ENCODE results near the gene UMAD1. TPM values are rescaled to one million over a fixed set of nuclear protein-coding genes. Genes with fewer than 3 reads are reported as not detected.

The UMAD1 gene
- total RNA-seq, 1 donor, result 8.2 TPM

GRCh38 chr7:7769710-7770627, 129.4 kb downstream of the UMAD1 start:
- Histone ChIP-seq H3K9me3 (ENCODE audit: low read depth, low read length) (no peaks in the 10 kb centered on the region), H3K27me3 (ENCODE audit: insufficient read depth, low read length) (no peaks in the 10 kb centered on the region), H3K4me3 (ENCODE audit: low read length) (no peak overlapping the region), H3K4me1 (ENCODE audit: insufficient read depth, low read length) (peaks cover 4% of the 10 kb centered on the region)

DNA sequence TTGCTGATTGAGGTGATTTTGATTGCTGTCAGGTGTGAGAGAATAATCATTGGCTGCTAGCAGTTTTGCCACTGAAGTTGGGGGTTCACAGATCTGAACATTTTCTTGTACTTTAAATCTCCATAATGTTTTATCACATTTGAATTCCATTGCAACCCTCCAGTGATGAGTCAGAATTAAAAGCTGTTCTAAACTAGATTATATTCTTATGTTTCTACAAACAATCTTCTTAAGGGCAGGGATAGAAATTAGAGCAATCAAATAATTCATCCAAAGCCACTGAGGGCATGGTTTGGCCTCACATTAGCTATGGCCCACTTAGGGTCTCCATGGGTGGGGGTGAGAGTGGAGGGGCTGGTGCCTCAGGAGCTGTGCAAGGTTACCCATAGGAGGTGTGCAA, 130.9 kb downstream of the UMAD1 start:
- peaks cover 4% of the 10 kb centered on the region for H3K4me1 ChIP-seq (ENCODE audit: insufficient read depth, low read length)
- no peak overlapping the region for H3K4me3 ChIP-seq (ENCODE audit: low read length)
- H3K27me3 ChIP-seq (ENCODE audit: insufficient read depth, low read length), result no peaks in the 10 kb centered on the region
- H3K9me3 ChIP-seq (ENCODE audit: low read depth, low read length), result no peaks in the 10 kb centered on the region

DNA sequence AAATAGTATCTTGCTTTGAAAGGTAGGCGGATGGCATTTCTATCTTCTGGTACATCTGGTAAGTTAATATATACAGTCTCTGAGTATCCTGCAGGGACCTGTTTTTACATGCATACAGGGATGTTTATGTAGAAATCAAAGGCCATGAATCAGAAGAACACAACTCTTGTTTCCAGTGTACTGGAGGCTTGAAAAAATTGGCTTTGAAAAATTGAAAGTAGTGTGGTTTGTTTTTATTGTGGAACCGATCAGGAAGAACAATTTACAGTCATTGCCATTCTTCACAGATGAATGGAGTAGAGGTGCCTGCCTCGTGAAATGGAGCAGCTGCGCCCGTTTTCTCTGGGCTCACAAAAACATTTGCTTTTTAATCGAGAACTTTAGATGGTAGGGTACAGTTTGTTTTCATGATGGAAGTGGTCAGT, 131.9 kb downstream of the UMAD1 start:
- H3K4me1 ChIP-seq (ENCODE audit: insufficient read depth, low read length), result peaks cover 4% of the 10 kb centered on the region
- H3K9me3 ChIP-seq (ENCODE audit: low read depth, low read length), result no peaks in the 10 kb centered on the region
- H3K4me3 ChIP-seq (ENCODE audit: low read length), result no peak overlapping the region
- H3K27me3 ChIP-seq (ENCODE audit: insufficient read depth, low read length), result no peaks in the 10 kb centered on the region

DNA sequence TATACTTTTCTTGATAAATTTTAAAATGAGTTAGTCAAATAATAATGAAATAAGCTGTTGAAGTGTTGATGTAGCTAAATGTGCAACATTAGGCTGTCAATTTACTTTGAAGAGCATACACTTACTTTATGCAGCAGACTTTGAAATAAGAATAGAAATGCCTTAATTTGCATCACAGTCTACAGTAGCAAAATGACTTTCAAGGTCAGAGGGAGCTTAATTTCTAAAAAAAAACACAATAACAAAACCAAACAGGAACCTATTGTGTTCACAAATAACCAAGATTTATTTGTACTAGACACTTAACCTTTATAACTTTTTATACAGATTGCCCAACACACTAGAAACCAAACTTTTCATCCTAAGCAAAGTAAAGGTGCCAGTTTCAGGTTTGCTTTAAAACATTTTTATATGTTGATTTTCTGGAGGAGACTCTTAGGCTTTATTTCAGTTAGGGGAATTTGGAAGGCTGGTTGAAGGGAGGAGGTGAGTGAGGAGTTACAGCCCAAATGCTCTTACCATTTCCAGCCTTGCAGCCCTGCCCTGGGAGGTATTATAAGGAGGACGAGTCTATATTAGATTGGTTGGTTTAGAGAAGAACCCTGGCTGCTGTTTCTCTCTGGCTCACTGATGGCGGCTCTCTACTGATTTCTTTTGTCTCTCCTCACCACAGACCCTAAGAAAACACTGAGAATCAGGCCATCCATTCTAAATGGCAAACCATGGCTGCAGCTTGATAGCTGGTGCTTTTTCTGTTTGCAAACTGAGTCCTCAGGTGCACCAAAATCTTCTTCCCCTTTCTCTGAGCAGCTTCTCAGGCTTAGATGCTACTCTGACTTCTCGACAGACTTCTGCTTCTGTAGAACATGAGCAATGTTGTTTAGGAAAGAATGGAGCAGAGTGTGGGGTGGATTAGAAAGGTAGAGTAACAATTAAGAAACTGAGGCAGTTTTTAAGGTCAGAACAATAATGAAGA, 133.1 kb downstream of the UMAD1 start:
- Histone ChIP-seq H3K4me1 (ENCODE audit: insufficient read depth, low read length) (peaks cover 4% of the 10 kb centered on the region), H3K27me3 (ENCODE audit: insufficient read depth, low read length) (no peaks in the 10 kb centered on the region), H3K4me3 (ENCODE audit: low read length) (no peak overlapping the region), H3K9me3 (ENCODE audit: low read depth, low read length) (no peaks in the 10 kb centered on the region)

DNA sequence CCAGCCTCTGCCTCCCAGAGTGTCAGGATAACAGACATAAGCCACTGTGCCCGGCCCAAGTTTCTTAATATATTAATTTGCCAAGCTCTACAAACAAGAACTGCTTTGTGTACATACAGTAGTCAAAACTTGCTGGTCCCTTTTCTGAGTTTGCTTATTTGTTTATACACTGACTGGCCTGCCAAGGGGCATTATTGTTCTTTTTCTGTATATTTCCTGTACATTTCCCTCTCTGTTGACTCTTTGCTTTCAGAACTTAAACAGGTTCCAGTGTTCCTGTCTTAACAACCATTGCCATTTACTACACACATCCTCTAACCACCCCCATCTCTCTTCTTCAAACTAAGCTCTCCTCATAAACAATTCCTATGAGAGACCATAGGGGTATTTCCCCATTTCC, 139.3 kb downstream of the UMAD1 start:
- Histone ChIP-seq H3K27me3 (ENCODE audit: insufficient read depth, low read length) (no peaks in the 10 kb centered on the region), H3K9me3 (ENCODE audit: low read depth, low read length) (no peaks in the 10 kb centered on the region), H3K4me1 (ENCODE audit: insufficient read depth, low read length) (no peaks in the 10 kb centered on the region), H3K4me3 (ENCODE audit: low read length) (no peak overlapping the region)

DNA sequence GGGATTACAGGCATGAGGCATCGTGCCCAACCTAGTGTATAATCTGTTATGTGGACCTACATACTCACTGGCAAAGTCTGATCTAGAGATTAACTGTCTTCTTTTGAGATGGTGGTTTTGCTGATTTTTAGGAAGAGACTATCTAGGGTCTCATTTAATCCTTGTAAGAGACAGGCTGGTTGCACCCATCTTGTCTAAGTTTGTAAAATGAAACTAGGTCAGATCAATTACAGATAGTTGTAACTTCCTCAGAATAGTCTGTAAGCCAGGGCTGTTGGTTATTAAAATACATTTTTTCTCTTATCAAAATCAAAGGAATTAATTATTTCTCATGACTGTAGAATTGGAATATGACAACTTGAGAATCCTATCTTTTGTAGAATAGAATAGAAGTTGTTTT, 142.4 kb downstream of the UMAD1 start:
- no peaks in the 10 kb centered on the region for H3K27me3 ChIP-seq (ENCODE audit: insufficient read depth, low read length)
- no peak overlapping the region for H3K4me3 ChIP-seq (ENCODE audit: low read length)
- no peaks in the 10 kb centered on the region for H3K4me1 ChIP-seq (ENCODE audit: insufficient read depth, low read length)
- H3K9me3 ChIP-seq (ENCODE audit: low read depth, low read length), result no peaks in the 10 kb centered on the region

DNA sequence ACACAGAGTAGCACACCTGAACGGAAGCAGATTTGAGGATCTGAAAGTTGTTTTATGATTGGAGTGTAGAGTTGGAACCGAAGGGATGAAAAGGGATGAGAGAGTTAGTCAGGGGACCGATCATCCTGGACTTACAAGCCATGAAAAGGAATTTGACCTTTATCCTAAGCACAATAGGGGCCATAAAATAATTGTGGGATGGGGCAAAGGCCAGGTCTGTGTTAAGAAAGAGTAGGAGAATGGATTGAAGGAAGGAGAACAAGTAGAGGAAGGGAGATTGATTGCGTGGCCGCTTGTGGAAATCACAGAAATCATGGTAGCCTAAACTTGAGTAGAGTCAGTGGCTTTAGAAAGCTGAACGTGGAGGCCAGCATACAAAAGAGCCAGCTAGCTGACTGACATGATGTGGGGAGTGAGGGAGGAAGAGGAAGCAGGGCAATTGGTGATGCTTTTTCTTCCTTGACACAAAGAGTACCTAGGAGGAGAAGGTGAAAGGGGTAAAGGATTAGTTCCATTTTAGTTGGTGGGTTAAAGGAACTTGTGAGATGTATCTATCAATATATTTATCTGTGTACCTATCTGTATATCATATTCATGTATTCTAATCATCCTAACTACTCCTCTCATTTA, 144.9 kb downstream of the UMAD1 start:
- Histone ChIP-seq H3K4me1 (ENCODE audit: insufficient read depth, low read length) (no peaks in the 10 kb centered on the region), H3K4me3 (ENCODE audit: low read length) (no peak overlapping the region), H3K27me3 (ENCODE audit: insufficient read depth, low read length) (no peaks in the 10 kb centered on the region), H3K9me3 (ENCODE audit: low read depth, low read length) (no peaks in the 10 kb centered on the region)

- H3K4me1 ChIP-seq (ENCODE audit: insufficient read depth, low read length), result no peaks in the 10 kb centered on the region
- H3K27me3 ChIP-seq (ENCODE audit: insufficient read depth, low read length), result no peaks in the 10 kb centered on the region
- no peaks in the 10 kb centered on the region for H3K9me3 ChIP-seq (ENCODE audit: low read depth, low read length)
- H3K4me3 ChIP-seq (ENCODE audit: low read length), result no peak overlapping the region
Measured at GRCh38 chr7:7786595-7786994, 146.0 kb downstream of the UMAD1 start.

- Histone ChIP-seq H3K4me3 (ENCODE audit: low read length) (no peak overlapping the region), H3K4me1 (ENCODE audit: insufficient read depth, low read length) (no peaks in the 10 kb centered on the region), H3K27me3 (ENCODE audit: insufficient read depth, low read length) (no peaks in the 10 kb centered on the region), H3K9me3 (ENCODE audit: low read depth, low read length) (no peaks in the 10 kb centered on the region)
Measured at GRCh38 chr7:7789551-7789988, 149.0 kb downstream of the UMAD1 start.

DNA sequence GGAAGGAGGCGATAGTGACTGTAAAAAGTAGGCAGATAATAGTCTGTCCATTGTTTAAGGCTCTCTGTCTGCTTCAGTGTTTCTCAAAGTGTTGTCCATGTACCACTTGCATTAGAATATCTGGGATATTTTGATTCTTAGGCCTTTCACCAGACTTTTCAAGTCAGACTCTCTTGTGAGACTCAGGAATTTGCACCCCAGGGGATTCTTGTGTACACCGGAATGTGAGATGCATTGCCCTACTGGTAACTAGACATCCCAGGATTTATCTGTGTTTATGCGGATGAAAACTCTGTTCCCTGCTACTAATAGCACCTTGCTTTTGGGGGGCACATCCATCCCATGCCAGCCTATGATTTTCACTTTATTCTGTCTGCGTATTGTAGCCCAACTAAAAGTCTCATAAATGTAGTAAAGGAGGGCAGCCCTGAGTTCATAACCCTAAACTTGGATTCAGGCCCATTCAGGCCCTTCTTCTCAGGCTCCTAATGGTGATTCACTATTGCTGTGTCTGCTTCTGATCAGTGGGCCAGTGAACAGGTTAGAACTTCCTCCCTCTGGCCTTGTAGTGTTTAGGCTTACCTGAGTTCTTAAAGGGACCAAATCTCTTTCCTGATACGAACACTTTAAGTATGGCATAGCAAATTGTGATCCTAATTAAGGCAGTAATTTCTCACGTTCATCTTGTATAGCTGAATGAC, 149.6 kb downstream of the UMAD1 start:
- H3K9me3 ChIP-seq (ENCODE audit: low read depth, low read length), result no peaks in the 10 kb centered on the region
- H3K27me3 ChIP-seq (ENCODE audit: insufficient read depth, low read length), result no peaks in the 10 kb centered on the region
- no peaks in the 10 kb centered on the region for H3K4me1 ChIP-seq (ENCODE audit: insufficient read depth, low read length)
- no peak overlapping the region for H3K4me3 ChIP-seq (ENCODE audit: low read length)

DNA sequence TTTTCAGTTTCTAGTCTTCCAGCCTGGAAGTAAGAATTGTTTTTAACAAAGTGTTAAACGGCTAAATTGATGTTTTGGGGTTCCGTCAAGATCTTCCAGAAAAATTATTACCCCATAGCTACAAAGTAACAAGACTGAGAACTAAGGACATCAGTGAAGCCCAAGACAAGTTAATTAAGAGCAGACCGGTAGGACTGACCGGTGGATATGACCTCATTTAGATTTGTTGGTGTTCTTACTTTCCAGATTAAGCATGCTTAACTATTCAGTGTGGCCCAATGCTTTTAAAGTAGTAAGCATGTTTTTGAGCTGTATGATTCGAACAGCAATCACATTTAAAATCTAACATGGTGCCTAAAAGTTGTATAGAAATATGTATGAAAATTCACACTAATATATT, 151.0 kb downstream of the UMAD1 start:
- Histone ChIP-seq H3K27me3 (ENCODE audit: insufficient read depth, low read length) (no peaks in the 10 kb centered on the region), H3K4me1 (ENCODE audit: insufficient read depth, low read length) (no peaks in the 10 kb centered on the region), H3K9me3 (ENCODE audit: low read depth, low read length) (no peaks in the 10 kb centered on the region), H3K4me3 (ENCODE audit: low read length) (no peak overlapping the region)

- Histone ChIP-seq H3K4me3 (ENCODE audit: low read length) (no peak overlapping the region), H3K4me1 (ENCODE audit: insufficient read depth, low read length) (no peaks in the 10 kb centered on the region), H3K27me3 (ENCODE audit: insufficient read depth, low read length) (no peaks in the 10 kb centered on the region), H3K9me3 (ENCODE audit: low read depth, low read length) (no peaks in the 10 kb centered on the region)
Measured at GRCh38 chr7:7792056-7792455, 151.5 kb downstream of the UMAD1 start.

DNA sequence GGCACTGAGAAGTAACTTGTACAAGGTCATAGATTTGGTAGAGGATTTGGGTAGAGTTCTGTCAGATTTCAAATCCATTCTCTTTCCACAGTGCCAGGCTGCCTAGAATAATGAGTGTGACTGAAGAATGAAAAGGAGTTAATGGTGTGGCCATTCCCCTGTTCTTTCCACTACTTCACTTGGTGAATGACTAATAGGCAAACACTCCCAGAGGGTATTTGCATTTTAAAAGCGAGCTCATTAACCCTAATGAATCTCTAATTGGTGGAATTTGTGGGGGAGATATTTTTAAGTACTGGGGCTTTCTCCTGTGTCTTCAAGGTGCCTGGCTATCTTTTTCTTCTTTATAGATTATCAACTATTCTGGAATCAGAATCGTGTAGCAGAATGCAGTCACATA, 152.7 kb downstream of the UMAD1 start:
- no peaks in the 10 kb centered on the region for H3K27me3 ChIP-seq (ENCODE audit: insufficient read depth, low read length)
- no peaks in the 10 kb centered on the region for H3K9me3 ChIP-seq (ENCODE audit: low read depth, low read length)
- no peak overlapping the region for H3K4me3 ChIP-seq (ENCODE audit: low read length)
- H3K4me1 ChIP-seq (ENCODE audit: insufficient read depth, low read length), result no peaks in the 10 kb centered on the region

DNA sequence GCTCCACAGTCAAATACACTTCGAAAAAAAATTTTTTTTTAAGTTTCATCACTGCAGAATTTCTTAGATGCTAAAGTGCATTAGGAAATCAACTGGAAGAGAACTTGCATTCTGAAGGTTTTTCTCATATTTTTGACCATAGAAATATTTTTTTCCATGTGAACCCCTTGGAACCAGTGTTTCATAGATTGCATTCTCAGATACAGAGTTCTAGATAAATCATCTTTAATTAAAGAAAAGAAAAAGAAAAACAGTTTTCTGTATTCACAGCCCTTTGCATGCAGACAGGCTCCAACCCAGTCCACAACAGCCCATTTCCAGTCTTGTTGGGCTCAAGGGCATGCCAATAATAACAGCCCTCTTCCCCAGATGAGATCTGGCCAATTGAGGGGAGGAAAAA, 153.4 kb downstream of the UMAD1 start:
- Histone ChIP-seq H3K4me3 (ENCODE audit: low read length) (no peak overlapping the region), H3K27me3 (ENCODE audit: insufficient read depth, low read length) (no peaks in the 10 kb centered on the region), H3K9me3 (ENCODE audit: low read depth, low read length) (no peaks in the 10 kb centered on the region), H3K4me1 (ENCODE audit: insufficient read depth, low read length) (no peaks in the 10 kb centered on the region)

Data from mononuclear cell (primary cell).